GM23338 (cell line): ENCODE measurements around the gene CLIC3.

ENCODE experiments used
- CREB1 ChIP-seq: fragments of 250-450 bp; sonication (Bioruptor Pico); IDR thresholded peaks from 2 replicates; pipeline ENCODE4 v1.5.0; 2020; ENCODE audit warnings: low read depth, mild to moderate bottlenecking, moderate library complexity
- EZH2 ChIP-seq: fragments of 200-600 bp; sonication (generic); IDR thresholded peaks from one replicate; pipeline ENCODE4 v1.8.0; 2017; ENCODE audit warnings: antibody characterized with exemption, mild to moderate bottlenecking, low read depth; ENCODE audit not compliant: unreplicated experiment
- EZH2phosphoT487 ChIP-seq: fragments of 200-600 bp; sonication (generic); IDR thresholded peaks from one replicate; pipeline ENCODE4 v1.8.1; 2018; ENCODE audit warnings: antibody characterized with exemption; ENCODE audit not compliant: unreplicated experiment
- JUNB ChIP-seq: IDR thresholded peaks from one replicate; pipeline ENCODE4 v1.6.1; 2016; ENCODE audit warnings: antibody characterized with exemption; ENCODE audit not compliant: unreplicated experiment
- POLR2AphosphoS5 ChIP-seq: IDR thresholded peaks from 2 replicates; pipeline ENCODE4 v1.6.1; 2016; ENCODE audit warnings: antibody characterized with exemption, low read depth
- STAT1 ChIP-seq: IDR thresholded peaks from one replicate; pipeline ENCODE4 v1.6.1; 2016; ENCODE audit warnings: antibody characterized with exemption; ENCODE audit not compliant: unreplicated experiment
- ZNF114 ChIP-seq: fragments of 250-450 bp; sonication (Bioruptor Pico); IDR thresholded peaks from 2 replicates; pipeline ENCODE4 v1.5.0; 2020; ENCODE audit warnings: mild to moderate bottlenecking, moderate library complexity
- ZNF331 ChIP-seq: fragments of 250-450 bp; sonication (Bioruptor Pico); IDR thresholded peaks from 2 replicates; pipeline ENCODE4 v1.5.0; 2020; ENCODE audit warnings: low read depth, mild to moderate bottlenecking, moderate library complexity
- TF ChIP-seq, protein P1 (sequence below), 2 experiments: fragments of 200-600 bp in 1 of 2; sonication (generic) in 1 of 2; conservative IDR thresholded peaks; 2 replicates each; pipeline versions ENCODE4 v1.5.1 to v1.6.1; 2016 to 2017; ENCODE audit warnings: antibody characterized with exemption in 2 of 2, low read depth in 2 of 2, mild to moderate bottlenecking in 2 of 2, moderate library complexity in 1 of 2

GRCh38 chr9:136990242-136990911 is 6.0 kb downstream of the CLIC3 start:
- TF ChIP-seq EZH2: no peak
- no peak for TF ChIP-seq ZNF331 (CRISPR knock-in tag)
- TF ChIP-seq JUNB: no peak
- no peak for TF ChIP-seq EZH2phosphoT487
- TF ChIP-seq, protein P1, sequence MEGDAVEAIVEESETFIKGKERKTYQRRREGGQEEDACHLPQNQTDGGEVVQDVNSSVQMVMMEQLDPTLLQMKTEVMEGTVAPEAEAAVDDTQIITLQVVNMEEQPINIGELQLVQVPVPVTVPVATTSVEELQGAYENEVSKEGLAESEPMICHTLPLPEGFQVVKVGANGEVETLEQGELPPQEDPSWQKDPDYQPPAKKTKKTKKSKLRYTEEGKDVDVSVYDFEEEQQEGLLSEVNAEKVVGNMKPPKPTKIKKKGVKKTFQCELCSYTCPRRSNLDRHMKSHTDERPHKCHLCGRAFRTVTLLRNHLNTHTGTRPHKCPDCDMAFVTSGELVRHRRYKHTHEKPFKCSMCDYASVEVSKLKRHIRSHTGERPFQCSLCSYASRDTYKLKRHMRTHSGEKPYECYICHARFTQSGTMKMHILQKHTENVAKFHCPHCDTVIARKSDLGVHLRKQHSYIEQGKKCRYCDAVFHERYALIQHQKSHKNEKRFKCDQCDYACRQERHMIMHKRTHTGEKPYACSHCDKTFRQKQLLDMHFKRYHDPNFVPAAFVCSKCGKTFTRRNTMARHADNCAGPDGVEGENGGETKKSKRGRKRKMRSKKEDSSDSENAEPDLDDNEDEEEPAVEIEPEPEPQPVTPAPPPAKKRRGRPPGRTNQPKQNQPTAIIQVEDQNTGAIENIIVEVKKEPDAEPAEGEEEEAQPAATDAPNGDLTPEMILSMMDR (conservative IDR thresholded peaks at IDR 0.05; ENCODE audit: low read depth in 2 of 2): no peak
- no peak for TF ChIP-seq POLR2AphosphoS5
- TF ChIP-seq STAT1: no peak
- no peak for TF ChIP-seq CREB1
- no peak for TF ChIP-seq ZNF114 (CRISPR knock-in tag)
